CD8-positive, alpha-beta memory T cell (primary cell): Measurements from ENCODE around the gene THOC1. TPM values are rescaled to one million over a fixed set of nuclear protein-coding genes. Genes with fewer than 3 reads are reported as not detected.

Experiments
- CTCF ChIA-PET: fragments of 350-600 bp; sonication (Branson Sonifier 250); formaldehyde crosslinking; loops from one replicate; lab custom pipeline; 2021; ENCODE audit warnings: antibody characterized with exemption; lab: Charles Lee
- POLR2A ChIA-PET: fragments of 350-600 bp; sonication (Branson Sonifier 250); formaldehyde crosslinking; loops from one replicate; lab custom pipeline; 2021; ENCODE audit warnings: antibody characterized with exemption; lab: Charles Lee
- DNase-seq, 5 donors: peaks; one replicate each; pipeline versions ENCODE4 v3.0.0 to v3.0.0-alpha.2; 2020 to 2022; ENCODE audit warnings: mixed read lengths in 1 of 5
- H3K27ac ChIP-seq: one replicate; pipeline ENCODE4 v1.7.0; 2013; ENCODE audit warnings: low read depth, mild to moderate bottlenecking, low read length, moderate library complexity
- H3K27me3 ChIP-seq: 2 replicates; pipeline ENCODE4 v1.7.0; 2013; ENCODE audit warnings: low read length, mild to moderate bottlenecking; ENCODE audit not compliant: insufficient read depth, poor library complexity, severe bottlenecking
- H3K36me3 ChIP-seq: 2 replicates; pipeline ENCODE4 v1.7.0; 2013; ENCODE audit warnings: mild to moderate bottlenecking, low read length, moderate library complexity; ENCODE audit not compliant: insufficient read depth
- H3K4me1 ChIP-seq: 2 replicates; pipeline ENCODE4 v1.7.0; 2013; ENCODE audit warnings: mild to moderate bottlenecking, low read length, moderate library complexity; ENCODE audit not compliant: insufficient read depth
- H3K4me3 ChIP-seq: 2 replicates; pipeline ENCODE4 v1.7.0; 2013; ENCODE audit warnings: mild to moderate bottlenecking, low read length
- H3K9me3 ChIP-seq: 2 replicates; pipeline ENCODE4 v1.7.0; 2013; ENCODE audit warnings: mild to moderate bottlenecking, low read length
- H3K27ac Mint-ChIP-seq, 8 donors: one replicate each; pipeline ENCODE4 v1.8.0; 2020 to 2021; ENCODE audit warnings: mixed read lengths in 8 of 8, mild to moderate bottlenecking in 6 of 8, inconsistent platforms in 3 of 8, moderate library complexity in 3 of 8
- H3K27me3 Mint-ChIP-seq, 2 donors: one replicate each; pipeline ENCODE4 v1.8.0; 2020 to 2021; ENCODE audit warnings: mixed read lengths in 2 of 2, mild to moderate bottlenecking in 1 of 2, moderate library complexity in 1 of 2
- H3K36me3 Mint-ChIP-seq, 3 donors: one replicate each; pipeline ENCODE4 v1.8.0; 2020 to 2021; ENCODE audit warnings: mixed read lengths in 3 of 3, inconsistent platforms in 1 of 3, mild to moderate bottlenecking in 1 of 3
- H3K4me1 Mint-ChIP-seq, 3 donors: one replicate each; pipeline ENCODE4 v1.8.0; 2020 to 2021; ENCODE audit warnings: mixed read lengths in 3 of 3, inconsistent platforms in 1 of 3, mild to moderate bottlenecking in 1 of 3
- H3K4me3 Mint-ChIP-seq, 7 donors: one replicate each; pipeline ENCODE4 v1.8.0; 2020 to 2021; ENCODE audit warnings: mixed read lengths in 7 of 7, mild to moderate bottlenecking in 6 of 7, moderate library complexity in 4 of 7, inconsistent platforms in 2 of 7
- H3K9me3 Mint-ChIP-seq, 5 donors: one replicate each; pipeline ENCODE4 v1.8.0; 2020 to 2022; ENCODE audit warnings: mixed read lengths in 5 of 5, mild to moderate bottlenecking in 3 of 5, moderate library complexity in 2 of 5, inconsistent platforms in 1 of 5
- polyA plus RNA-seq: library from polyadenylated mRNA; unstranded; fragments of 300-500 nt; fragmentation: Illumina TruSeq; gene quantifications from one replicate; pipeline ENCODE4 v1.2.3, GENCODE V29; 2021
- total RNA-seq, 2 experiments: library from RNA; stranded (reverse); gene quantifications; one replicate each; pipeline ENCODE4 v1.2.3, GENCODE V29; 2021

THOC1 gene
- total and polyA plus RNA-seq, 3 experiments from 2014 or later: 14.6 to 54.6 (median 51.8) TPM

GRCh38 chr18:183769-184168, 84.1 kb downstream of the THOC1 start:
- peaks cover 24% of the 10 kb centered on the region for H3K36me3 ChIP-seq
- no peak overlapping the region for H3K4me3 Mint-ChIP-seq
- no peak for DNase-seq
- POLR2A ChIA-PET: no interaction called here
- H3K9me3 ChIP-seq: no peaks in the 10 kb centered on the region
- peak overlapping the region in 1 of 8 donors; percentile 90 for H3K27ac Mint-ChIP-seq
- no peak overlapping the region for H3K4me3 ChIP-seq
- H3K4me1 ChIP-seq: peaks cover 5% of the 10 kb centered on the region
- no peaks in the 10 kb centered on the region for H3K27me3 ChIP-seq
- peaks cover 4 to 61% (median 12%) of the 10 kb centered on the region in 3 donors for H3K36me3 Mint-ChIP-seq
- H3K9me3 Mint-ChIP-seq: no peaks in the 10 kb centered on the region
- H3K27ac ChIP-seq: no peak overlapping the region
- H3K27me3 Mint-ChIP-seq: no peaks in the 10 kb centered on the region
- H3K4me1 Mint-ChIP-seq: peaks cover 24 to 48% (median 38%) of the 10 kb centered on the region in 3 donors
- CTCF ChIA-PET: no interaction called here

- Mint-ChIP-seq H3K4me3 (no peak overlapping the region), H3K27me3 (no peaks in the 10 kb centered on the region), H3K27ac (no peak overlapping the region), H3K36me3 (peaks cover 4 to 58% (median 10%) of the 10 kb centered on the region in 3 donors), H3K9me3 (no peaks in the 10 kb centered on the region), H3K4me1 (peaks cover 20 to 53% (median 40%) of the 10 kb centered on the region in 3 donors)
- no peak for DNase-seq
- Histone ChIP-seq H3K36me3 (peaks cover 24% of the 10 kb centered on the region), H3K27ac (no peak overlapping the region), H3K9me3 (no peaks in the 10 kb centered on the region), H3K4me3 (no peak overlapping the region), H3K4me1 (peaks cover 5% of the 10 kb centered on the region), H3K27me3 (no peaks in the 10 kb centered on the region)
- ChIA-PET POLR2A (no interaction called here), CTCF (no interaction called here)
Measured at GRCh38 chr18:181711-182110, 86.1 kb downstream of the THOC1 start.

- POLR2A ChIA-PET: interaction anchor here (0.7 kb wide), 1 partner anchor 54 kb away, joined by 4 read pairs; no protein-coding TSS in a partner anchor
- DNase-seq: no peak
- Mint-ChIP-seq H3K27ac (no peak overlapping the region), H3K4me3 (no peak overlapping the region), H3K36me3 (peaks cover 4 to 50% (median 10%) of the 10 kb centered on the region in 3 donors), H3K4me1 (peaks cover 29 to 67% (median 54%) of the 10 kb centered on the region in 3 donors), H3K27me3 (no peaks in the 10 kb centered on the region), H3K9me3 (no peaks in the 10 kb centered on the region)
- peaks cover 24% of the 10 kb centered on the region for H3K36me3 ChIP-seq
- H3K4me1 ChIP-seq: peaks cover 5% of the 10 kb centered on the region
- no peak overlapping the region for H3K4me3 ChIP-seq
- no peaks in the 10 kb centered on the region for H3K9me3 ChIP-seq
- H3K27ac ChIP-seq: no peak overlapping the region
- CTCF ChIA-PET: no interaction called here
- H3K27me3 ChIP-seq: no peaks in the 10 kb centered on the region
Measured at GRCh38 chr18:179499-179898, 88.3 kb downstream of the THOC1 start.

- Histone ChIP-seq H3K9me3 (no peaks in the 10 kb centered on the region), H3K27ac (no peak overlapping the region), H3K4me3 (no peak overlapping the region), H3K27me3 (no peaks in the 10 kb centered on the region), H3K36me3 (peaks cover 8% of the 10 kb centered on the region), H3K4me1 (no peaks in the 10 kb centered on the region)
- Mint-ChIP-seq H3K27me3 (no peaks in the 10 kb centered on the region), H3K36me3 (peaks cover 5 to 50% (median 7%) of the 10 kb centered on the region in 3 donors), H3K27ac (peak overlapping the region in 2 of 8 donors; percentile 4 to 18), H3K9me3 (no peaks in the 10 kb centered on the region), H3K4me1 (peaks cover 17 to 26% (median 26%) of the 10 kb centered on the region in 3 donors), H3K4me3 (no peak overlapping the region)
- CTCF ChIA-PET: no interaction called here
- POLR2A ChIA-PET: no interaction called here
- no peak for DNase-seq
Measured at GRCh38 chr18:172361-172760, 95.5 kb downstream of the THOC1 start.

Other genes with a start within 250 kb of the THOC1 start
- not detected for gene TUBB8B, start 218.4 kb downstream of the THOC1 start, total RNA-seq
- not detected for gene TUBB8B, start 218.4 kb downstream of the THOC1 start, polyA plus RNA-seq
- 100 to 1,000 TPM; 111 to 113 TPM for gene USP14, start 109.5 kb downstream of the THOC1 start, total RNA-seq
- 50.2 TPM for gene USP14, start 109.5 kb downstream of the THOC1 start, polyA plus RNA-seq
- under 1 TPM in 1 of 2 experiments, not detected in 1; 0.04 TPM for gene COLEC12, start 232.7 kb upstream of the THOC1 start, total RNA-seq
- not detected for gene COLEC12, start 232.7 kb upstream of the THOC1 start, polyA plus RNA-seq